Embryonic facial prominence (tissue), 1 donor: Measurements from ENCODE around the gene RAB36.
A peak's percentile ranks its signal among the peaks of the same experiment; 100 is the strongest.

Source experiments
- DNase-seq: peaks from one replicate; pipeline ENCODE4 v3.0.0-alpha.2; 2016; ENCODE audit errors: extremely low spot score

The RAB36 gene

GRCh38 chr22:23137905-23138561, 7.2 kb upstream of the RAB36 start:
- DNase-seq, result no peak

GRCh38 chr22:23138584-23139435, 6.5 kb upstream of the RAB36 start:
- no peak for DNase-seq

GRCh38 chr22:23140385-23140784, 4.9 kb upstream of the RAB36 start:
- DNase-seq, result no peak

GRCh38 chr22:23142546-23143105, 2.7 kb upstream of the RAB36 start:
- DNase-seq, result no peak

GRCh38 chr22:23143119-23143518, 2.2 kb upstream of the RAB36 start:
- DNase-seq, result no peak

DNA sequence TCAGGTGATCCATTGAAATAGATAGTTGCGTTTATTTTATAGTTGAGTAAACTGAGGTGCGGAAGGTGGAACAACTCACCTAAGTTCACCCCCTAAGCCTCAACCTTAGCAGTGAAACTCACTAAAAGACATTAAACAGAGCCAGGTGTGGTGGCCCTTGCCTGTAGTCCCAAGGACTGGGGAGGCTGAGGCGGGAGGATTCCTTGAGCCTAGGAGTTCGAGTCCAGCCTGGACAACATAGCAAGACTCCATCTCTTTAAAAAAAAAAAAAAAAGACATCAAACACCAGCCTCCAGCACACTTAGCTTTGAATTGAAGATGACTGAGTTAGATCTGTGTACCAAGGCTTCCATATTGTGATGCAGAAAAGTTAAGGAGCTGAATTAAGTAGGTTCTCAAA, 845 bp upstream of the RAB36 start:
- no peak for DNase-seq

- DNase-seq, result no peak
Observed at GRCh38 chr22:23145878-23146470, 697 bp downstream of the RAB36 start.

- DNase-seq, result no peak
Observed at GRCh38 chr22:23146478-23147205, 1.4 kb downstream of the RAB36 start.

DNA sequence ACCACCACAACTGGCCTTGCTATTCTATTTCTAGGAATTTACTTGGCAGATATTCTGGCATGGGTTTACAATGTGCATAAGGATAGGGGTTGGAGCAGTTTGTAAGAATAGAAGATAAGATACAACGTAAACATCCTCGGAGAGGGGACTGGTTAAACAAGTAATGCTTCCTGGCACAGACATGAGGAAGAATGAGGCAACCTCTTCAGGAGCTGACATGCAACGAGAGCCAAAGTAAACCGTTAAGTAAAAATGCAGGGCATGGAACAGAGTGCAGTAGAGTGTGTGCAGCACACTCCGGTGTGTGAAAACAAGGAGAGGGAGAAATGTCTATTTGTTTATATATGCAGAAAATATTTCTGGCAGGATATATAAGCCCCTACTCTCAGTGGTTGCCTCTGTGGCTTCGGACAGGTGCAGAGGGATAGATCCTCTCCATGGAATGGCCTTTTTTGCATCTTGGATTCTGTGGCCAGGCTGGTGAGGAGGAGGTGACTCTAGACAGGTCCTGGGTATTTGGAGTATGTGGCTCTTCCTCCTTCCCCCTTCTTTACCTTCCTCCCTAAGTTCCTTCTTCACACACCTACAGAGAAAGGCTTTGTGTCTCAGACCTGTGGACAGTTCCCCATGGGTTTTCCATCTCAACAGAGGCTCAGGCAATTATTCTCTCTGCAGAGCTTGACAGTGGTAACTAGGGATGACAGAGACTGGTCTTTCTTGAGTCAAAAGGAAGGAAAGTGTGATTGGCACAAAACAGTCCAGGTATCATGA, 2.5 kb downstream of the RAB36 start:
- peak; percentile 25 for DNase-seq

- no peak for DNase-seq
Observed at GRCh38 chr22:23149743-23150238, 4.5 kb downstream of the RAB36 start.

- no peak for DNase-seq
Observed at GRCh38 chr22:23150762-23151161, 5.5 kb downstream of the RAB36 start.

DNA sequence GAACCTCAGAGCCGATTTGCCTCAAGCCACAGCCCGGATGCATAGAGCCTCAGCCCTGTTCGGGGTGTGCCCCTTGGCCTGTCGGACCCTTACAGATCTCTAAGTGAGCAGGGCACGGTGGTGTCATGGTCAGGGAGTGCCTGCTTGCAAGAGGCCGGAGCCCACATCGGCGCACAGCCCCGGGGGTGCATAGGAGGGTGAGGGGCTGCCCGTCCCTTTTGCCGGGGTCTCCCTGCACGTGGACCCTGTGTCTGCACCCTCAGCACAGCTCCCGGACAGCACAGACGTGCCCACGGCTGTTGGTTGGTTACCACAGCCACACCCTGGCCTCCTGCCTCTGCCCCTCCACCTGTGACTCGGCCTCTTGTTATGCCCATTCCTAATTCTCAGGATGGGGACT, 6.5 kb downstream of the RAB36 start:
- no peak for DNase-seq

DNA sequence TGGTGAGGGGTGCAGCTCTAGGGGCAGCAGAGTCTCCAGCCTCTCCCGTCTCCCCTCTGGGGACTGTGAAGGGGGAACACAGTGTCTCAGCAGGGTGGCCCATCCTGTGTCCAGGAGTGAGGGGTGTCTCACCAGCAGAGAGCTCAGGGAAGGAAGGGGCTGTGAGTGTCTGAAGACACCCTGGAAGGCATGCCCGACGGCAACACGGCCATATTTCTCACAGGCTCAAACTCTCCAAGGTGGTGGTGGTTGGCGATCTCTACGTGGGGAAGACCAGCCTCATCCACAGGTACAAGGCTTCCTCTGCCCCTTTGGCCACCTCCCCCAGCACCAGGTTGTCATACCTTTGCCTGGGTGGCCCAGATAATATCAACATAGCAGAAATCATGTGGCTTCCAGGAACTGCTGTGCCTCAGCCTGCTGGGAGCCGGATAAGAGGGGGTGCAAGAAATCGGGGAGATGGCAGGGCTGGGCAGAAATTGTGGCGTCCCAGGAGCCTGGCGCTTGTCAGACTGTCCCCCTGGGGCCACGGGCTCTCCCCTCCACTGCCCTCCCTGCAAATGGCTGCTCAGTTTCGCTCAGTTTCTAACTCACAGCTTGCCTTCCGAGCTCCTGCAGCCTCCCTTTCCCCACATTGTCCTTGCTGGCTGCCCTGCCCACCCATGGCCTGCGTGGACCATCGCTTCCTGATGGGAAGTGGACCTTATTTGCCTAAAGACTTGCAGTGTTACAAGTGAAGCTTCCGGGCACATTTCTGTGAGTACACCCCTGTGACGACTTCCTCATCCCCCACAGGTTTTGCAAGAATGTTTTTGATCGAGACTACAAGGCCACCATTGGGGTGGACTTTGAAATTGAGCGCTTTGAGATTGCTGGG, 7.2 kb downstream of the RAB36 start:
- no peak for DNase-seq

DNA sequence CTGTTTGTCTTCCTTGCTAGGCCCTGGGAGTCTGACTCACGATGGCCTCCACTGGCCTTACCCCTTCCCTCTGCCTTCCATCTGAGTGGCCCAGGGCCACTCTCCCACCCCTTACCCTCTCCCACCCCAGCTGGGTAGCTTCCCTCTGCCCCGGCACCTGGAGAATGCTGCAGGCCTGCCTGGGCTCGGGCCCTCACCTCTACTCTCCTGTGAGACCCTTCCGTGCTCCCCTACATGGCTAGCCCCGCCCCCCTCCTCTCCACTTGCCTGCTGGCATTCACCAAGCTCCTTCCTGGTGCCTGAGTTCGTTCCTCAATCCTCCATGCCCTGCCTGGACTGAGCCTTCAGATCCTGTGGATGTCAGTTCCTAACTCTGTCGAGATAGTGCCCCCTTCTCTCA, 8.7 kb downstream of the RAB36 start:
- no peak for DNase-seq

DNA sequence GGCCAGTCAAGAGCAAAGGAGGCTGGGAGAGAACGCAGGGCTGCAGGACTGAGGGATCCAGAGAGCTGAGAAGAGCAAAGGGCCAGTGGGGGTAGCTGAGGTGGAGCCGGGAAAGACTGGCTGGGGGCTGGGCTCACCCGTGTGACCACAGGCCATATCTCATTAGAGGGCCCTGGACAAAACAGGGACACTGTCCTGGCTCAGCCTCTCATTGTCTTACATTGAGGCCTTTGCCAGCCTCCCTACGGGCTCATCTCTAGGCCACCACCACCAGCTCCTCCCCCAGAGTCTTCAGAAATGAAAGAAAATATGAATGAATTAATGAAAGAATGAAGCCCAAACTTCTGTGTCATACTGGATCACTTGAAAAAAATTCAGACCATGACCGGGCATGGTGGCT, 9.2 kb downstream of the RAB36 start:
- no peak for DNase-seq

DNA sequence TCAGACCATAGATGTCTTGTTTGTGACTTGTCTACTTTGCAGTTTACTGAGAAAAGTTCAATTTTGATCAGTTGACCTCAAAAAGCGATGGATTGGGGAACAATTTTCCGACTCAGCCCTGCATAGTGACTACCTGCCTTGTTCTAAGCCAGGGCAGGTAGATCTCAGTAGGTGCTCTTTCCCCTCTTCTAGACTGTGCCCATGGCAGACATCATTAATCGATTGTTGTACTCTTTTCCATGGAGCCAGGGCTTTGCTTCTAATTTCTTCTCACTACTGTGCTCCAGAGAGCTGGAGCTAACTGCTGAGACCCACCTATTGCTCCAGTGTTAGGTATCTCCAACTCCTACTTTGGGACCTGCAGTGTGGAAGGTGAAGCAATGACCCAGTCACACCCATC, 9.9 kb downstream of the RAB36 start:
- DNase-seq, result no peak

DNA sequence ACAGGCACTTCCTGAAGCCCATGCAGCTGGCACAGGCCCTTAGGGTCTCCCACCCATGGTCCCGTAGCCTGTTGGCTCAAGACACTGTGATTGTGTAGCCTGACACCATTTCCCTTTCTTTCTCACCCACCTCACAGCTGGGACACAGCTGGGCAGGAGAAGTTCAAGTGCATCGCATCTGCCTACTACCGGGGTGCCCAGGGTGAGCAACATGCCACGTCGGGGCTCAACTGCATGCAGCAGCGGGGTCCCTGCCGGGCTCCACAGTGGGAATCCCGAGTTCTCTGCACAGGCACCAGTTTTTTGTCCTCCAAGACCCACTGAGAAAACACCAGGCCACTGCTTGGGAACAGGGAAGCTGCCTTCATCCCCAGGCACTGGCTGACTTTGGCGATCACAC, 10.6 kb downstream of the RAB36 start:
- DNase-seq, result no peak

DNA sequence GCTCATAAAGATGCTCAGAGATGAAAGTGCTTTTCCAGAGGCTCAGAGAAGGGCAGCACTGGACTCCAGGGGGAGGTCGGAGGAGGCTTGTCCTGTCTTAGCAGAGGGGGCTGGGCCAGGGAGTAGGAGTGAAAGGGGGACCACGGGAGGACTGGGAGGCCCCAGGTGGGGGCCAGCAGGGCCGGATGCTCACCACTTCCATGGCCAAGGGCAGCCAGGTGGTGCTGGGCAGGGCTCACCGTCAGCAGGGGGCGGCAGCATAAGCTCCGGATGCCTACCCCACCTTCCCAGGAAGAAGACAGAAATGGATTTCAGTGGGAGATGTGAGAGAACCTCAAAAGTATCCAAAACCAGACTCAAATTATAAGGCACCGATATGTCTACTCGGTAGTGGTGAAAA, 11.0 kb downstream of the RAB36 start:
- DNase-seq, result no peak

GRCh38 chr22:23157560-23158515, 12.6 kb downstream of the RAB36 start:
- no peak for DNase-seq
